ENCODE results near the gene ALB. TPM values are rescaled to one million over a fixed set of nuclear protein-coding genes. Genes with fewer than 3 reads are reported as not detected.

The ALB gene
- total RNA-seq, 1 experiment from 2014 or later = 23.4 TPM

DNA sequence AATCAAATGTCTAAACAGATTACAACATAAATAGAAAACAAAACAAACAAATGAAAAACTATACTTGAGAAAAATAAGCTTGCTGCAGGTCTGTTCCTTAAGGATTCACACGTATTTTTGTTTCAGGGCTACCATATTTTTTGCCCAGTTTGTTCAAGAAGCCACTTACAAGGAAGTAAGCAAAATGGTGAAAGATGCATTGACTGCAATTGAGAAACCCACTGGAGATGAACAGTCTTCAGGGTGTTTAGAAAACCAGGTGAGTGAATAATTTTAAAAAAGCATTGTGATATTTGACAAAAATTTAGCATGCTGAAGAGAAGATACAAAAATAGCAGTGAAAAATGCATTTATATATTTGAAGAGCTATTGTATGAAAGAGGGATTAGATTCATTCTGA, 34.0 kb downstream of the ALB start:
- no peaks in the 10 kb centered on the region for H3K36me3 Mint-ChIP-seq
- no peaks in the 10 kb centered on the region for H3K9me3 Mint-ChIP-seq
- ChIA-PET CTCF (interaction anchor here (1.4 to 2.3 kb wide), 2 partner anchors 8 to 97 kb away, joined by 5 to 8 read pairs; no protein-coding TSS in a partner anchor), POLR2A (no interaction called here)
- H3K4me1 Mint-ChIP-seq = no peaks in the 10 kb centered on the region
- ATAC-seq (no peak), DNase-seq (ENCODE audit: low spot score) (no peak)
- TF ChIP-seq SMAD4 (CRISPR knock-in tag; IDR thresholded peaks at IDR 0.05) = no peak
- no peak for TF ChIP-seq ELF4 (CRISPR knock-in tag; IDR thresholded peaks at IDR 0.05; ENCODE audit: low read depth)
- no peak for TF ChIP-seq CREM (CRISPR knock-in tag; IDR thresholded peaks at IDR 0.05)
- no peak for TF ChIP-seq CREB1 (CRISPR knock-in tag; IDR thresholded peaks at IDR 0.05)
- TF ChIP-seq, protein P1, sequence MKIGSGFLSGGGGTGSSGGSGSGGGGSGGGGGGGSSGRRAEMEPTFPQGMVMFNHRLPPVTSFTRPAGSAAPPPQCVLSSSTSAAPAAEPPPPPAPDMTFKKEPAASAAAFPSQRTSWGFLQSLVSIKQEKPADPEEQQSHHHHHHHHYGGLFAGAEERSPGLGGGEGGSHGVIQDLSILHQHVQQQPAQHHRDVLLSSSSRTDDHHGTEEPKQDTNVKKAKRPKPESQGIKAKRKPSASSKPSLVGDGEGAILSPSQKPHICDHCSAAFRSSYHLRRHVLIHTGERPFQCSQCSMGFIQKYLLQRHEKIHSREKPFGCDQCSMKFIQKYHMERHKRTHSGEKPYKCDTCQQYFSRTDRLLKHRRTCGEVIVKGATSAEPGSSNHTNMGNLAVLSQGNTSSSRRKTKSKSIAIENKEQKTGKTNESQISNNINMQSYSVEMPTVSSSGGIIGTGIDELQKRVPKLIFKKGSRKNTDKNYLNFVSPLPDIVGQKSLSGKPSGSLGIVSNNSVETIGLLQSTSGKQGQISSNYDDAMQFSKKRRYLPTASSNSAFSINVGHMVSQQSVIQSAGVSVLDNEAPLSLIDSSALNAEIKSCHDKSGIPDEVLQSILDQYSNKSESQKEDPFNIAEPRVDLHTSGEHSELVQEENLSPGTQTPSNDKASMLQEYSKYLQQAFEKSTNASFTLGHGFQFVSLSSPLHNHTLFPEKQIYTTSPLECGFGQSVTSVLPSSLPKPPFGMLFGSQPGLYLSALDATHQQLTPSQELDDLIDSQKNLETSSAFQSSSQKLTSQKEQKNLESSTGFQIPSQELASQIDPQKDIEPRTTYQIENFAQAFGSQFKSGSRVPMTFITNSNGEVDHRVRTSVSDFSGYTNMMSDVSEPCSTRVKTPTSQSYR (CRISPR knock-in tag; IDR thresholded peaks at IDR 0.05) = no peak
- TF ChIP-seq, protein P2, sequence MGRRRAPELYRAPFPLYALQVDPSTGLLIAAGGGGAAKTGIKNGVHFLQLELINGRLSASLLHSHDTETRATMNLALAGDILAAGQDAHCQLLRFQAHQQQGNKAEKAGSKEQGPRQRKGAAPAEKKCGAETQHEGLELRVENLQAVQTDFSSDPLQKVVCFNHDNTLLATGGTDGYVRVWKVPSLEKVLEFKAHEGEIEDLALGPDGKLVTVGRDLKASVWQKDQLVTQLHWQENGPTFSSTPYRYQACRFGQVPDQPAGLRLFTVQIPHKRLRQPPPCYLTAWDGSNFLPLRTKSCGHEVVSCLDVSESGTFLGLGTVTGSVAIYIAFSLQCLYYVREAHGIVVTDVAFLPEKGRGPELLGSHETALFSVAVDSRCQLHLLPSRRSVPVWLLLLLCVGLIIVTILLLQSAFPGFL (CRISPR knock-in tag; IDR thresholded peaks at IDR 0.05; ENCODE audit: borderline replicate concordance) = no peak
- no peak for TF ChIP-seq TEAD4 (CRISPR knock-in tag; IDR thresholded peaks at IDR 0.05)
- TF ChIP-seq, protein P3, sequence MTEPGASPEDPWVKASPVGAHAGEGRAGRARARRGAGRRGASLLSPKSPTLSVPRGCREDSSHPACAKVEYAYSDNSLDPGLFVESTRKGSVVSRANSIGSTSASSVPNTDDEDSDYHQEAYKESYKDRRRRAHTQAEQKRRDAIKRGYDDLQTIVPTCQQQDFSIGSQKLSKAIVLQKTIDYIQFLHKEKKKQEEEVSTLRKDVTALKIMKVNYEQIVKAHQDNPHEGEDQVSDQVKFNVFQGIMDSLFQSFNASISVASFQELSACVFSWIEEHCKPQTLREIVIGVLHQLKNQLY (CRISPR knock-in tag; IDR thresholded peaks at IDR 0.05) = no peak
- TF ChIP-seq, protein P4, sequence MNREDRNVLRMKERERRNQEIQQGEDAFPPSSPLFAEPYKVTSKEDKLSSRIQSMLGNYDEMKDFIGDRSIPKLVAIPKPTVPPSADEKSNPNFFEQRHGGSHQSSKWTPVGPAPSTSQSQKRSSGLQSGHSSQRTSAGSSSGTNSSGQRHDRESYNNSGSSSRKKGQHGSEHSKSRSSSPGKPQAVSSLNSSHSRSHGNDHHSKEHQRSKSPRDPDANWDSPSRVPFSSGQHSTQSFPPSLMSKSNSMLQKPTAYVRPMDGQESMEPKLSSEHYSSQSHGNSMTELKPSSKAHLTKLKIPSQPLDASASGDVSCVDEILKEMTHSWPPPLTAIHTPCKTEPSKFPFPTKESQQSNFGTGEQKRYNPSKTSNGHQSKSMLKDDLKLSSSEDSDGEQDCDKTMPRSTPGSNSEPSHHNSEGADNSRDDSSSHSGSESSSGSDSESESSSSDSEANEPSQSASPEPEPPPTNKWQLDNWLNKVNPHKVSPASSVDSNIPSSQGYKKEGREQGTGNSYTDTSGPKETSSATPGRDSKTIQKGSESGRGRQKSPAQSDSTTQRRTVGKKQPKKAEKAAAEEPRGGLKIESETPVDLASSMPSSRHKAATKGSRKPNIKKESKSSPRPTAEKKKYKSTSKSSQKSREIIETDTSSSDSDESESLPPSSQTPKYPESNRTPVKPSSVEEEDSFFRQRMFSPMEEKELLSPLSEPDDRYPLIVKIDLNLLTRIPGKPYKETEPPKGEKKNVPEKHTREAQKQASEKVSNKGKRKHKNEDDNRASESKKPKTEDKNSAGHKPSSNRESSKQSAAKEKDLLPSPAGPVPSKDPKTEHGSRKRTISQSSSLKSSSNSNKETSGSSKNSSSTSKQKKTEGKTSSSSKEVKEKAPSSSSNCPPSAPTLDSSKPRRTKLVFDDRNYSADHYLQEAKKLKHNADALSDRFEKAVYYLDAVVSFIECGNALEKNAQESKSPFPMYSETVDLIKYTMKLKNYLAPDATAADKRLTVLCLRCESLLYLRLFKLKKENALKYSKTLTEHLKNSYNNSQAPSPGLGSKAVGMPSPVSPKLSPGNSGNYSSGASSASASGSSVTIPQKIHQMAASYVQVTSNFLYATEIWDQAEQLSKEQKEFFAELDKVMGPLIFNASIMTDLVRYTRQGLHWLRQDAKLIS (CRISPR knock-in tag; IDR thresholded peaks at IDR 0.05; ENCODE audit: borderline replicate concordance) = no peak
- no peak for TF ChIP-seq JAZF1 (CRISPR knock-in tag; IDR thresholded peaks at IDR 0.05)
- no peak for TF ChIP-seq NR2C2 (CRISPR knock-in tag; IDR thresholded peaks at IDR 0.05)
- TF ChIP-seq, protein P5, sequence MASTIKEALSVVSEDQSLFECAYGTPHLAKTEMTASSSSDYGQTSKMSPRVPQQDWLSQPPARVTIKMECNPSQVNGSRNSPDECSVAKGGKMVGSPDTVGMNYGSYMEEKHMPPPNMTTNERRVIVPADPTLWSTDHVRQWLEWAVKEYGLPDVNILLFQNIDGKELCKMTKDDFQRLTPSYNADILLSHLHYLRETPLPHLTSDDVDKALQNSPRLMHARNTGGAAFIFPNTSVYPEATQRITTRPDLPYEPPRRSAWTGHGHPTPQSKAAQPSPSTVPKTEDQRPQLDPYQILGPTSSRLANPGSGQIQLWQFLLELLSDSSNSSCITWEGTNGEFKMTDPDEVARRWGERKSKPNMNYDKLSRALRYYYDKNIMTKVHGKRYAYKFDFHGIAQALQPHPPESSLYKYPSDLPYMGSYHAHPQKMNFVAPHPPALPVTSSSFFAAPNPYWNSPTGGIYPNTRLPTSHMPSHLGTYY (CRISPR knock-in tag; IDR thresholded peaks at IDR 0.05) = no peak
- no peak for TF ChIP-seq IRF2 (CRISPR knock-in tag; IDR thresholded peaks at IDR 0.05; ENCODE audit: borderline replicate concordance, low read depth)
- TF ChIP-seq, protein P6, sequence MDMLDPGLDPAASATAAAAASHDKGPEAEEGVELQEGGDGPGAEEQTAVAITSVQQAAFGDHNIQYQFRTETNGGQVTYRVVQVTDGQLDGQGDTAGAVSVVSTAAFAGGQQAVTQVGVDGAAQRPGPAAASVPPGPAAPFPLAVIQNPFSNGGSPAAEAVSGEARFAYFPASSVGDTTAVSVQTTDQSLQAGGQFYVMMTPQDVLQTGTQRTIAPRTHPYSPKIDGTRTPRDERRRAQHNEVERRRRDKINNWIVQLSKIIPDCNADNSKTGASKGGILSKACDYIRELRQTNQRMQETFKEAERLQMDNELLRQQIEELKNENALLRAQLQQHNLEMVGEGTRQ (CRISPR knock-in tag; IDR thresholded peaks at IDR 0.05) = no peak
- no peak for TF ChIP-seq GABPB1 (CRISPR knock-in tag; IDR thresholded peaks at IDR 0.05)
- TF ChIP-seq ZNF416 (CRISPR knock-in tag; IDR thresholded peaks at IDR 0.05) = no peak
- H3K27ac Mint-ChIP-seq = no peak overlapping the region
- H3K4me3 Mint-ChIP-seq = no peak overlapping the region
- no peaks in the 10 kb centered on the region for H3K27me3 Mint-ChIP-seq (ENCODE audit: low read depth)
